NCI-H2196 treated with DMSO at 0.1 percent for 48 hours (cell line): ENCODE data around the gene STPG2.
"Not testable (repeated sequence)": the region's sequence is repeated elsewhere in the genome, so short reads cannot be mapped to it uniquely, and the experiment has no call there.

Experiments used
- DNase-seq: peaks from one replicate; lab custom pipeline; 2025; ENCODE audit not compliant: unreplicated experiment; lab: John Stamatoyannopoulos, UW

Gene STPG2

GRCh38 chr4:97952763-97953162 lies 190.5 kb downstream of the STPG2 start:
- DNase-seq = no peak

DNA sequence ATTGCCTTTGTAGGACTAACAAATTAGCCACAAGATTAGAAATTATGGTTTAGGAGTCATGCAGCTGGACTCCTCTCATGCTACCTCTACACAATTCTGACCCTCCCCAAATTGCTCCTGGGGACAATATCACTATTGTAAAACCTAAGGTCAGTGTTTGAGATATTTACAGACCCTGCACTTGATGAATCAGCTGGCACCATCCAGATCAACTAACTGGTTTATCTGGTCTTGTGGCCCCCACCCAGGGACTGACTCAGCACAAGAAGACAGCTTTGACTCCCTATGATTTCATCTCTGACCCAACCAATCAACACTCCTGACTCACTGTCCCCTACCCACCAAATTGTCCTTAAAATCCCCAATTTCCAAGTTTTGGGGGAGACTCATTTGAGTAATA lies 192.4 kb downstream of the STPG2 start:
- no peak for DNase-seq

DNA sequence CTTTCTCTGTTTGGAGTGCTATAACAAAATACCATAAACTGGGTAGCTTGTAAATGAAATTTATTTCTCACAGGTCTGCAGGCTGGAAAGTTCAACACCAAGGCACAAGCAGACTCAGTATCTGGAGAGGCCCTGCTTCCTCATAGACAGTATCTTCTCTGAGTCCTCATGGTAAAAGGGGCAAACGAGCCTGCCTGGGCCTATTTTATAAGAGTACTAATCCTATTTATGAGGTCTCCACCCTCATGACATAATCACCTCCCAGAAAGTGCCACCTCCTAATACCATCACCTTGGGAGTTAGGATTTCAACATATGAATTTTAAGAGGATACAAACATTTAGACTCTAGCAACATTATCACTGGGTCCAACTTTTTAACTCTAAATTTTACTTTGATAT lies 200.3 kb downstream of the STPG2 start:
- no peak for DNase-seq

GRCh38 chr4:97942137-97942536 lies 201.1 kb downstream of the STPG2 start:
- DNase-seq = no peak

DNA sequence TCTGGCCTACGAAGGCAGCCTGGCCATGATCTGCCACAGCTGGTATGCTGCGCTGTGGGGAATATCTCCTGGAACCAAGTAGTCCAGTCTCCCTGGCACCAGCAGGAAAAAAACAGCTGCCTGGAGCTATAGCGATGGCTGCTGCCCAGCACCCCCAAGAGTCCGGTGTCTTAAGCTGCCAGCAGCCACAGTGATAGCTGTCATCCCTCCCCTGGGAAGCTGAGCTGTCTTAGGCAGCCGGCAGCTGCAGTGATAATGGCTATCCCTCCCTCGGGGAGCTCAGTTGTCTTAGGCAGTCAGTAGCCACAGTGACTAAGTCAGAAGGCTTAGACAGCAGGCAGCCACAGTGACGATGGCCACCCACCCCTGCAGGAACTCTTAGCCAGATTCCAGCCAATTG lies 205.1 kb downstream of the STPG2 start:
- DNase-seq = no peak

GRCh38 chr4:97924341-97924958 lies 218.8 kb downstream of the STPG2 start:
- DNase-seq = no peak

- DNase-seq = no peak
These were observed 220.2 kb downstream of the STPG2 start for GRCh38 chr4:97923096-97923495.

- no peak for DNase-seq
These were observed 226.2 kb downstream of the STPG2 start for GRCh38 chr4:97917115-97917514.

DNA sequence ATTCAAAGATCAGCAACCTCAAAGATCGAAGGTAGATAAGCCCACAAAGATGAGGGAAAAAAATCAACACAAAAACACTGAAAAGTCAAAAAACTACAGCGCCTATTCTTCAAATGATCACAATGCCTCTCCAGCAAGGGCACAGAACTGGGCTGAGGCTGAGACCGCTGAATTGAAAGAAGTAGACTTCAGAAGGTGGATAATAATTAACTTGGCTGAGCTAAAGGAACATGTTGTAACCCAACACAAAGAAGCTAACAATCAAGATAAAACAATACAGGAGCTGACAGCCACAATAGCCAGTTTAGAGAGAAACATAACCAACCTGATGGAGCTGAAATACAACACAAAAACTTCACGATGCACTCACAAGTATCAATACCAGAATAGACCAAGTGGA lies 231.1 kb downstream of the STPG2 start:
- DNase-seq = no peak

DNA sequence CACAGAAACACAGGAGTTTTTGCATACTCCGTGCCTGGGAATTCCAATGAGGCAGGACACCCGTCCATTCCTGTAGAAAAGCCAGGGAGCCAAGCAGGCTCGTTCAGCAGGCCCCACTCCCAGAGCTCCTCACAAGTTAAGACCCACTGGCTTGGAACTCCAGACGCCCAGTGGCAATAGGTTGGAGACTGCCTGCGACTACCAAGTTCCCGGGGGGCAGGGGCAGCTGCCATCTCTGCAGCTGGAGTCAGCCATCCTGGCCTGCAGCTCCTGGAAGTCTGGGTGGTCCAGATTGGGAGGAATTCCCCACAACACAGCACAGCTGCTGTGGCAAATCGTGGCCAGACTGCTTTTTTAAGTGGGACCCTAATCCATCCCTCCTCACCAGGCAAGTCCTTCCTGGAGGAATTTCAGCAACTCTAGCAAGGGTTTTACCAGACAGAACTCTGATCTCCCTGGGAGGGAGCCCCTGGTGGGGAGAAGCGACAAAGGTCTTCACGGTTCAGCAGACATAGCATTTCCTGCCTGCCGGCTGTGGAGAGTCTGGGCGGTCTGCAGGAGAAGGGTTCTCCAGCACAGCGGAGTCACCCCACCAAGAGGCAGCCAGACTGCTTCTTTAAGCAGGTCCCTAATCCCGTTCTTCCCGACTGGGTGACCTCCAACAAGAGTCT lies 231.9 kb downstream of the STPG2 start:
- no peak for DNase-seq

DNA sequence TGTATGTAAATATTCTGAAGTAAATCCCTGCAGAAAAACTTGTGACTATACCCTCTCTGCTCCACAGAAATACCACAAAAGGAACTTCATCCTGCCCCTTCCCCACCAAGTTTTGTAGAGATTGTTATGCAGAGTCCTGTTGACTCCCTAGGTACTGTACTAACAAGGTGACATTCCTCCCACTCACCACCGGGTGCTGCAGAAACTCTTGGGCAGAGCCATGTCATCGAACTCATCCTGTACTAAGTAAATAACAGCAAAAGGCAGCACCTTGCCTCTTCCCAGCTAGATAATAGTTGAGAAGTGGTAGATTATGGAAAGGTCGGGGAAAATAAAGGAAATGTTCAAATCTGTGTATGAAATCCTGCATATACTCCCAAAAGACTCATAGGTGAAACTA lies 233.3 kb downstream of the STPG2 start:
- DNase-seq = no peak

- not testable (repeated sequence) for DNase-seq
These were observed 239.7 kb downstream of the STPG2 start for GRCh38 chr4:97903436-97904189.

GRCh38 chr4:97900229-97900628 lies 243.0 kb downstream of the STPG2 start:
- no peak for DNase-seq

DNA sequence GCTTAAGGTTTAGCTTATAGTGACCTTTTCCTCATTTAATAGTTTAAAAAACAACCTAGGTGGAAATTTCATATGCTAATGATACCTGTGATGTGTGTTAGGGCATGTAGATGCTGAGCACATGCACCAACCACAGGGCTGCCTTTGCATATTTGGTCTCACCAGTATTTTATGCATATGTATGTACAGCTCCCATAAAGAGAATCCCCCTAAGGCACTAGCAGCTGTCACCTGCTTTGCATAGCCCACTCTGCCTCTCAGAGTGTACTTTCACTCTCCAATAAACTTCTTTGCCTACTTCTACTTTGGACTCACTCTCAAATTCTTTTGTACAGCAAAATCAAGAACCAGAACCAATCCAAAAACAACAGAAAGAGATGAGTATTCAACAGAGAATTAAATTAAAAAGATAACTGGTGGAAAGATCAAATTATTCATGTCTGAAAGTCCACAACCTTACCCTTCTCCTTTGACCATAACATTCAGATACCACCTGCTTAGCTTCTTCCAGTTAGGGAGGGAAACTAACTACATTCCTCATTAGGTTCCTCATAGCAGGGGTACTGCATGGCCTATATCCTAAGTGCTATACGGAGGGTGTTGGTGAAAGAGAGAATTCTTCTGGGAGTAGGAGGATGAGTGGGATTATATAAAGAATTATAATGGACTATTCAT lies 250.5 kb downstream of the STPG2 start:
- DNase-seq = no peak

DNA sequence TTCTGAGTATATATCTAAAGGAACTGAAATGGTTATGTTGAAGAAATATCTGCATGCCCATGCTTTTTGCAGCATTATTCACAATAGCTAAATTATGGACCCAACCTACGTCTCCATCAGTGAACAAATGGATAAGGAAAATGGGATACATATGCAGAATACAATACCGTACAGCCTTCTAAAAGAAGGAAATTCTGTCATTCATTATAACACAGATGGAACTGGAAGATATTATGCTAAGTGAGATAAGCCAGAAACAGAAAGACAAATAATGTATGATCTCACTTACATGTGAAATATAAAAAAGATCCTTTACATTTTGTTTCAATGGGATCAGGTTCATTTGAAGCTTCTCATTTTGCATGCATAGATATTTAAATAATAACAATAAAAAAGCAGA lies 263.3 kb downstream of the STPG2 start:
- no peak for DNase-seq

DNA sequence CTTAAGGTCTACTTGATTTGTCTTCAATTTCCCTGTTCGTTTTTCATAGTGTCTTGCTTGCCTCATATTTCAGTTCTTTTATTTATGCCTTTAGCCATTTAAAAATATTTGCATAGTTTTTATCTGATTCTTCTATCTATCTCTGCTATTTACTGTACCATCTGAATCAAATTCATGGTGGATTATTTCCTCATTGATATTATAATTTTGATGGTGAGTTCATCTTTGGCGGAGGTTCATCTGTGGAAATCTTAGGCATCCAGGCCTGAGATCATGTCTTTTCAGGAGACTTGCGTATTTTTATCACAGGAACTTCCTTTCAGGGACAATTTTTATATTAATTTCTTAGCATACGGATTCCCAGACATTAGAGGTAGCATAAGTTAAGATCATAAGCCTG lies 275.2 kb downstream of the STPG2 start:
- DNase-seq = no peak

GRCh38 chr4:97867557-97868091 lies 275.7 kb downstream of the STPG2 start:
- no peak for DNase-seq

DNA sequence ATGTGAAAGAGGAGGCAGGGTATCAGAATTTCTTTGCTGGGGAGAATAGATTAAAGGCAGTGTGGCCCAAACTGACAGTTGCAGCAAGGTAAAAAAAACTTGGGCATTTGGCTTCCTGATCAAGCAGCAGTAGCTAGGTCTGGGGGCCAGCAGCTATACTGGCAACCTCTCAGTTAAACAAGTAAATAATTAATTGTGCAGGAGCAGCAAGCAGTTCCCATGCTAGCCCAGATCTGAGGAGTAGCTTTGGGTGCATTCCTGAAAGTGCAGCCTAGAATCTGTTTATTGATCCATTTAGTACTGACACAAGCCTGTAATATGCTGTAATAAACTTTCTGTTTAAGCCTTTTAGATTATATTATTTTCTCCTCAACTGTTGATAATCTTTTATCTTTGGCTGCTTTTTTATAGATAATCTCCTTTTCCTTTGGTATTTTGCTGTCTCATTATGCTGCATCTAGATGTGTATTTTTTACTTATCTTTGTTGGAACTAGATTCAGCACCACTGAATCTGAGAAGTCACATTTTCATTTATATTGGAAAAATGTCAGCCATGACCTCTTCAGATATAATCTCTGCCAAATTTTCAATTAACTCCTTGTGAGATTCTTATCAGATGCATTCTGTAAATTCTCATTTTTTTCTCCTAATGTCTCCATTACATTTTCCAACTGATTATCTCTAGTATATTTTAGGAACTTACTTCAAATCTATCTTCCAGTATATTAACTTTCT lies 276.3 kb downstream of the STPG2 start:
- no peak for DNase-seq

DNA sequence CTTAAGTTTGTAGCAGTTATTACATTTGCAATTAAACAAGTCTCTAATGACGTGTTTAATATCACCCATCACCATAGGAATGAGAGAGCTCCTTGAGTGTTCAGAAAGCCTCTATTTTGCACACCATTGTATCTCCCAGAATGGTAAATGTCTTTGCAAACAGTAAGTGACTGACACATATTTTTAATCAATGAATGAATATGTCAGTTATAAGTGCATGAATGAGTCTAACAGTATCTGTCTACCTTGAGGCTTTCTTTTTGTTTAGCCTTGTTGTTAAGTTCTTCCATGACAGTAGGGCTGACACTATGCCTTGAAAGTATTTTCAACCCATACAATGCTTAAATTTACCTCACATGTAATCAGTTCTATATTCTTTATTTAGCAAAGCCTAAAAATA lies 292.2 kb downstream of the STPG2 start:
- no peak for DNase-seq

- DNase-seq = no peak
These were observed 297.5 kb downstream of the STPG2 start for GRCh38 chr4:97845758-97846157.

GRCh38 chr4:97841512-97841911 lies 301.8 kb downstream of the STPG2 start:
- no peak for DNase-seq
